ENCODE measurements around the gene MPHOSPH9. TPM values are rescaled to one million over a fixed set of nuclear protein-coding genes. Genes with fewer than 3 reads are reported as not detected.

The MPHOSPH9 gene
- total RNA-seq, 4 donors from 2014 or later, result 29.7 to 39.9 (median 35.5) TPM

DNA sequence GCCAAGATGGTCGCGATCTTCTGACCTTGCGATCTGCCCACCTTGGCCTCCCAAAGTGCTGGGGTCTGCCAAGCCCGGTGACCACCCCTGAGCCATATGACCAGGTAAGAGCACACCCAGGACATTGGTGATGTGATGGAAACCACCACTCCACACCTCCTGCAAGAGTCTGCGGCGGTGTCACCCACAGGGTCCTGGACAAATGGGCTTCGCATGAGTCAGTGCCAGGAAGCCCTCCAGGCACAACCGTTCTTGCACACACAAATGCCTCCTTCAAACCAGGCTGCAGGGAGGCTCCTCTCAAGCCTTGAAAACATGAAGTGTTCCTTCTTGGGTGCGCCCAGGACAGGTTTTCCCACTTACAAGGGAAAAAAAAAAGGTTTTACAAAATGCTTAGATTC, 98.7 kb downstream of the MPHOSPH9 start:
- TF ChIP-seq, protein P1, sequence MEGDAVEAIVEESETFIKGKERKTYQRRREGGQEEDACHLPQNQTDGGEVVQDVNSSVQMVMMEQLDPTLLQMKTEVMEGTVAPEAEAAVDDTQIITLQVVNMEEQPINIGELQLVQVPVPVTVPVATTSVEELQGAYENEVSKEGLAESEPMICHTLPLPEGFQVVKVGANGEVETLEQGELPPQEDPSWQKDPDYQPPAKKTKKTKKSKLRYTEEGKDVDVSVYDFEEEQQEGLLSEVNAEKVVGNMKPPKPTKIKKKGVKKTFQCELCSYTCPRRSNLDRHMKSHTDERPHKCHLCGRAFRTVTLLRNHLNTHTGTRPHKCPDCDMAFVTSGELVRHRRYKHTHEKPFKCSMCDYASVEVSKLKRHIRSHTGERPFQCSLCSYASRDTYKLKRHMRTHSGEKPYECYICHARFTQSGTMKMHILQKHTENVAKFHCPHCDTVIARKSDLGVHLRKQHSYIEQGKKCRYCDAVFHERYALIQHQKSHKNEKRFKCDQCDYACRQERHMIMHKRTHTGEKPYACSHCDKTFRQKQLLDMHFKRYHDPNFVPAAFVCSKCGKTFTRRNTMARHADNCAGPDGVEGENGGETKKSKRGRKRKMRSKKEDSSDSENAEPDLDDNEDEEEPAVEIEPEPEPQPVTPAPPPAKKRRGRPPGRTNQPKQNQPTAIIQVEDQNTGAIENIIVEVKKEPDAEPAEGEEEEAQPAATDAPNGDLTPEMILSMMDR (IDR thresholded peaks at IDR 0.05; ENCODE audit: low read depth), result no peak

DNA sequence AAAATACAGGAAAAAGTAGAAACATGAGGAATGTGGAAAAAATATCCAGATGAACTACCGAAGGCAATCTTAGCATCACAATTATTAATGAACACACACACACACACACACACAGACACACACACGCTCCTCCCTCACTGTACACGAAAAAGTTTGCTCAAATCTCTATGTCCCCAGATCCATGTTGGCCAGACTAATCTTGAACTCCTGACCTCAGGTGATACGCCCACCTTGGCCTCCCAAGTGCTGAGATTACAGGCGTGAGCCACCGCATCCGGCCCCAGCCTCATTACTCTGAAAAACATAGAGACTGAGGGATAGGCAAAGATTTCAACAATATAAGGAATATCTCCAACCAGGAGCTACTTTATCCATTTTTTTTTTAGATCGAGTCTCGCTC, 99.2 kb downstream of the MPHOSPH9 start:
- TF ChIP-seq, protein P1 (IDR thresholded peaks at IDR 0.05; ENCODE audit: low read depth), result no peak

DNA sequence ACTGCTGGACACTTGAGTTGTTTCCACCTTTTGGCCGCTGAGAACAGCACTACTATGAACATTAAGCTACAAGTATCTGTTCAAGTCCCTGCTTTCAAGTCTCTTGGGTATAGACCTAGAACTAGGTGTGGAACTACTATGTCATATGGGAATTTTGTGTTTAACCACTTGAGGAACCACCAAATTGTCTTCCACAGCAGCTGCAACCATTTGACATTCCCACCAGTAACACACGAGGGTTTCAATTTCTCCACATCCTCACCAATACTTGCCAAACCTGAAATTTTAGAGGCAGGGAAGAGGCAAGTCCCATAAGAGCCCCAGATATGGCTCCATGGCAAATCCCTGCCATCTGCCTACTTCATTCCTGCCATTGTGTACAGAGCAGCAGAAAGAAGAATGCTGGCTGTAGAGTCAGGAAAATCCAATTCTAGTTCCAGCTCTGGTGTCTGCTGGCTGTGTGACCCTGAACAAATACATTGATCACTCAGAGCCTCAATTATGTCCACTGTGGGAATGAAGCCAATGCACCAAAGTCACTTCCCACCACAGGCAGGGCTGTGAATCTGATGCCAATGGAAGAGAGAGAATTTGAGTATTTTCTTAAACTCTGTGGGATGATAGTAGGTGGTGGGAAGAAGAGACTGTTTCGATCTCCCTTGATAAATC, 99.9 kb downstream of the MPHOSPH9 start:
- TF ChIP-seq, protein P1 (IDR thresholded peaks at IDR 0.05; ENCODE audit: low read depth), result no peak

DNA sequence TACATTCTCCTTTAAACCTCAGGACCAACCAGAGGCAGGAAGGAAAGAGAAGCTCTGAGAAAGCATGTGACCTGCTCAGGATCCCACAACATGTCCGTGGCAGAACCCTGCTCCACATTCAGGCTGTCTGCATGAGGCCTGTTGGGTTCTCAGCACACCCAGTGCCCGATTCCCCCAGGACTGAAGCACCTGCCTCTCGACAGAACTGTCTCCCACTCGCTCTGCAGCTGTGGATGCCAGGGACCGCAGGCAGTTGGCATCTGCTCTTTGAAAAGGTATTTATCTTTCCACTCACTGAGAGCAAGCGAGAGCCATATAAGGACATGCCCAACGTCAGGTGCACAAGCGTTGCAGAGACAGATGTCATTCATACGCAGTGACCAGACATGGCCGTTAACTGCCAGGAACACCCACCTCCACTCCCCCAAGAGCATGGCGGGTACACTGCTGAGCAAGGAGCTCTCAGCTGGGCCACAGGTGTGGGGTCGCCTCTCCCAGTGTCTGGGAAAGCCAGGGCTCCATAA, 101.0 kb downstream of the MPHOSPH9 start:
- TF ChIP-seq, protein P1 (IDR thresholded peaks at IDR 0.05; ENCODE audit: low read depth), result no peak

DNA sequence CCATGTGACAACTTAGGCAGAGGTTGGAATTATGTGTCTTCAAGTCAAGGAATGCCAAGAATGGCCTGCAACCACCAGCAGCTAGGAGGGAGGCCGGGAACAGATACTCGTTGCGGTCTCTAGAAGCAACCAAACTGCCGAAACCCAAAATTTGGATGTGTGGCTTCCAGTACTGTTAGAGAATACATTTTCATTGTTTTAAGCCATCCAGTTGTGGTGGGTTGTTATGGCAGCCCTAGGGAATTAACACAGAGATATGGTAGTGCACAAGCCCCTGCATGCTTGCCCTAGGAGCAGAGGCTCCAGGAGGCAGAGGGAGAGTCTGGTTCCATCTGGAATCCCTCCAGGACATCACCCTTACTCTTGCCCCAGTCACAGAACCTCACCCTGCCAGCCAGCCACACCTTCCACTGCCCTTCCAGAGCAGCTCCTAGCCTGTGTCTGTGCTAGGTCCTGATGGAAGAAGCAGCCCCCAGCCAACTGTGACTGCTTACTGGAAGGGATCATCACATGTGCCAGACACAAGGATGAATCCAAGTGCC, 101.6 kb downstream of the MPHOSPH9 start:
- TF ChIP-seq, protein P1 (IDR thresholded peaks at IDR 0.05; ENCODE audit: low read depth), result no peak

DNA sequence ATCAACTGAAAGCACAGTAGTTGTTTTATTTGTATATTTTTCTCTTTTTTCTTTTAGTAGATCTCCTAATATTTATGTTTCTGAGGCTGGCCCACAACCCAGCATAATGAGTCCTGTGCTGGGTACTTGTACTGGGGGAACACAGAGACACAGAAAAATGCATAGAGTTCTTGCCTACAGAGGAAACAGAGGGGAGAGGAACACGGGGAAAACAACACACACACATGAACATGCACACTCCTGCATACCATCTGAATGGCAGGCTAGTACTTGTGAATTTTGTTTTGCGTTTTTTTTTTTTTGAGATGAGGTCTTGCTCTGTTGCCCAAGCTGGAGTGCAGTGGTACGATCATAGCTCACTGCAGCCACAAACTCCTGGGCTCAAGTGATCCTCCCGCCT, 103.3 kb downstream of the MPHOSPH9 start:
- TF ChIP-seq, protein P1 (IDR thresholded peaks at IDR 0.05; ENCODE audit: low read depth), result no peak

DNA sequence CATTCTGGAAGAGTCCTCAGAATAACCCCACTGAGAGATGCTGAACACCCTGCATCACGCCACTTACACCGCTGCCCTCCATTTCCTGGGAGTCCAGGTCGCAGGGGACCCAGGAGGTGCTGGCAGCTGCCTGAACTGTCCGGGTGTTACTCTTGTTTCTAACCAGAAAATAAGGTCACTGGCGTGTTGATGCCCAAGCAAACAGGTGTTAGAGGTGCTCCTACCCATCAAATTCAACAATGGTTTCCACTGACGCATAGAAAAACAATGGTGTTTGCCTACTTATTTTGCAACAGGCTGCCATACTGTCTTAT, 105.8 kb downstream of the MPHOSPH9 start:
- TF ChIP-seq, protein P1 (IDR thresholded peaks at IDR 0.05; ENCODE audit: low read depth), result no peak

All from subcutaneous adipose tissue (tissue), 4 donors.